Kidney (tissue), 14 donors: ENCODE data around the gene RIMBP2. TPM values are rescaled to one million over a fixed set of nuclear protein-coding genes. Genes with fewer than 3 reads are reported as not detected.

Experiments used
- DNase-seq, 5 donors: peaks; one replicate each; pipeline ENCODE4 v3.0.0-alpha.2; 2013 to 2020
- FAIRE-seq: peaks from 2 replicates; lab custom pipeline; 2012; peaks lifted over from hg19 to GRCh38; lab: Jason Lieb, UNC
- H3K27ac ChIP-seq, 2 donors: one replicate each; pipeline ENCODE4 v1.7.0; 2013; ENCODE audit warnings: low read depth in 2 of 2, low read length in 2 of 2, inconsistent platforms in 1 of 2
- H3K27me3 ChIP-seq: one replicate; pipeline ENCODE4 v1.7.1; 2013; ENCODE audit warnings: low read length, inconsistent platforms; ENCODE audit not compliant: control insufficient read depth, insufficient read depth
- H3K36me3 ChIP-seq, 3 donors: one replicate each; pipeline versions ENCODE4 v1.7.0 to v1.7.1; 2013; ENCODE audit warnings: low read length in 3 of 3, control low read depth in 1 of 3, inconsistent platforms in 1 of 3; ENCODE audit not compliant: insufficient read depth in 3 of 3, control insufficient read depth in 2 of 3
- H3K4me1 ChIP-seq, 3 donors: one replicate each; pipeline versions ENCODE4 v1.7.0 to v1.7.1; 2013; ENCODE audit warnings: low read length in 3 of 3, inconsistent platforms in 1 of 3, low read depth in 1 of 3; ENCODE audit not compliant: control insufficient read depth in 2 of 3, insufficient read depth in 2 of 3
- H3K4me3 ChIP-seq, 3 donors: one replicate each; pipeline versions ENCODE4 v1.7.0 to v1.8.1; 2013; ENCODE audit warnings: low read length in 3 of 3, control low read depth in 1 of 3, inconsistent platforms in 1 of 3
- H3K9ac ChIP-seq, 3 donors: one replicate each; pipeline versions ENCODE4 v1.7.0 to v1.7.1; 2013; ENCODE audit warnings: low read length in 3 of 3, control low read depth in 1 of 3, inconsistent platforms in 1 of 3
- H3K9me3 ChIP-seq, 3 donors: one replicate each; pipeline versions ENCODE4 v1.7.0 to v1.7.1; 2013; ENCODE audit warnings: low read length in 3 of 3, control low read depth in 1 of 3, inconsistent platforms in 1 of 3; ENCODE audit not compliant: control insufficient read depth in 2 of 3, insufficient read depth in 1 of 3
- CTCF ChIP-seq: IDR thresholded peaks from 3 replicates; pipeline ENCODE4 v1.5.1; 2012; ENCODE audit warnings: mild to moderate bottlenecking, moderate library complexity, borderline replicate concordance; ENCODE audit not compliant: insufficient read depth; ENCODE audit errors: extremely low read depth
- intact Hi-C: fragments of 100-400 bp; cut with DNase I; formaldehyde crosslinking; loops from one replicate; pipeline ENCODE4 v1.11.1; 2022
- polyA plus RNA-seq: library from polyadenylated mRNA; stranded (reverse); fragments of 350-450 nt; fragmentation: Illumina TruSeq; extraction: RNeasy Lipid Tissue Mini Kit (QIAGEN cat#74804); gene quantifications from one replicate; pipeline ENCODE4 v1.2.3, GENCODE V29; 2014; ENCODE audit warnings: low read depth, low replicate concordance; ENCODE audit not compliant: insufficient read depth
- total RNA-seq: library from RNA; stranded (reverse); fragmentation: NEBNext Ultra II Directional; extraction: Animal tissue kit (Norgen Biotek cat#: 25700); gene quantifications from one replicate; pipeline ENCODE4 v1.2.1, GENCODE V29; 2021
- donor health status: control.
- donor health status: control.
- donor health status: control.
- donor health status: control.
- donor health status: control.
- donor health status: DM: yes; HTN: yes; CAD: no.
- donor health status: Normal renal cell carcinoma (clear cell type).

RIMBP2 gene
- total and polyA plus RNA-seq, 2 donors from 2014 or later = 2.8 to 51.7 TPM

- intact Hi-C loops = no loop called here
- Histone ChIP-seq H3K9me3 (peaks cover 0 to 2% (median 0%) of the 10 kb centered on the region in 3 donors), H3K36me3 (no peaks in the 10 kb centered on the region), H3K27ac (no peak overlapping the region), H3K9ac (no peak overlapping the region), H3K27me3 (no peaks in the 10 kb centered on the region), H3K4me1 (no peaks in the 10 kb centered on the region), H3K4me3 (no peak overlapping the region)
- DNase-seq (peak in 1 of 5 donors; percentile 8), FAIRE-seq (no peak)
- TF ChIP-seq CTCF = no peak
Measured at GRCh38 chr12:130439250-130439649, 276.8 kb downstream of the RIMBP2 start.

- H3K27me3 ChIP-seq = no peaks in the 10 kb centered on the region
- no peak for TF ChIP-seq CTCF
Measured at GRCh38 chr12:130438711-130439110, 277.4 kb downstream of the RIMBP2 start.

GRCh38 chr12:130438243-130438620, 277.9 kb downstream of the RIMBP2 start:
- no peaks in the 10 kb centered on the region for H3K4me1 ChIP-seq
- intact Hi-C loops = no loop called here
- FAIRE-seq = no peak

More at GRCh38 chr12:130438711-130439110, 277.4 kb downstream of the RIMBP2 start:
- no peak for FAIRE-seq
- Histone ChIP-seq H3K4me3 (no peak overlapping the region), H3K4me1 (no peaks in the 10 kb centered on the region), H3K9ac (no peak overlapping the region), H3K9me3 (peaks cover under 1 to 2% (median 2%) of the 10 kb centered on the region in 3 donors), H3K36me3 (no peaks in the 10 kb centered on the region), H3K27ac (no peak overlapping the region)
- peak in 1 of 5 donors; percentile 42 for DNase-seq
- intact Hi-C loops = no loop called here

More at GRCh38 chr12:130438243-130438620, 277.9 kb downstream of the RIMBP2 start:
- H3K4me3 ChIP-seq = no peak overlapping the region
- no peak for TF ChIP-seq CTCF
- H3K27me3 ChIP-seq = no peaks in the 10 kb centered on the region
- no peaks in the 10 kb centered on the region for H3K36me3 ChIP-seq
- H3K9ac ChIP-seq = no peak overlapping the region
- peak in 1 of 5 donors; percentile 36 for DNase-seq
- H3K27ac ChIP-seq = no peak overlapping the region
- peaks cover 2 to 7% (median 3%) of the 10 kb centered on the region in 3 donors for H3K9me3 ChIP-seq
